Islet of Langerhans (tissue), 1 donor: ENCODE data around the gene PARN.
"Not testable (repeated sequence)": the region's sequence is repeated elsewhere in the genome, so short reads cannot be mapped to it uniquely, and the experiment has no call there.

ENCODE experiments used
- FAIRE-seq: peaks from one replicate; lab custom pipeline; 2011; peaks lifted over from hg19 to GRCh38; lab: Jason Lieb, UNC

PARN gene

GRCh38 chr16:14437426-14437825, 192.6 kb downstream of the PARN start:
- no peak for FAIRE-seq

- no peak for FAIRE-seq
Observed at GRCh38 chr16:14436401-14436955, 193.6 kb downstream of the PARN start.

GRCh38 chr16:14434860-14435259, 195.2 kb downstream of the PARN start:
- FAIRE-seq, result no peak

- not testable (repeated sequence) for FAIRE-seq
Observed at GRCh38 chr16:14428971-14429637, 201.0 kb downstream of the PARN start.

GRCh38 chr16:14428043-14428442, 202.0 kb downstream of the PARN start:
- no peak for FAIRE-seq

- no peak for FAIRE-seq
Observed at GRCh38 chr16:14427371-14427948, 202.6 kb downstream of the PARN start.

GRCh38 chr16:14424595-14424994, 205.5 kb downstream of the PARN start:
- no peak for FAIRE-seq

- no peak for FAIRE-seq
Observed at GRCh38 chr16:14423344-14423743, 206.7 kb downstream of the PARN start.

GRCh38 chr16:14420721-14421488, 209.2 kb downstream of the PARN start:
- FAIRE-seq, result no peak

- not testable (repeated sequence) for FAIRE-seq
Observed at GRCh38 chr16:14420243-14420642, 209.8 kb downstream of the PARN start.

GRCh38 chr16:14419817-14420216, 210.2 kb downstream of the PARN start:
- no peak for FAIRE-seq

- FAIRE-seq, result no peak
Observed at GRCh38 chr16:14418795-14419225, 211.2 kb downstream of the PARN start.

GRCh38 chr16:14416184-14416583, 213.9 kb downstream of the PARN start:
- FAIRE-seq, result no peak

- FAIRE-seq, result no peak
Observed at GRCh38 chr16:14415291-14415690, 214.8 kb downstream of the PARN start.

- no peak for FAIRE-seq
Observed at GRCh38 chr16:14409563-14409962, 220.5 kb downstream of the PARN start.

- FAIRE-seq, result no peak
Observed at GRCh38 chr16:14407786-14408399, 222.2 kb downstream of the PARN start.

- FAIRE-seq, result no peak
Observed at GRCh38 chr16:14405611-14406537, 224.2 kb downstream of the PARN start.

GRCh38 chr16:14403001-14403389, 227.1 kb downstream of the PARN start:
- FAIRE-seq, result not testable (repeated sequence)

GRCh38 chr16:14402114-14403000, 227.7 kb downstream of the PARN start:
- not testable (repeated sequence) for FAIRE-seq

GRCh38 chr16:14401711-14402061, 228.4 kb downstream of the PARN start:
- FAIRE-seq, result not testable (repeated sequence)
